Neuronal stem cell (in vitro differentiated cells): ENCODE data around the gene COL25A1.

ENCODE experiments used
- DNase-seq: peaks from one replicate; pipeline ENCODE4 v3.0.0-alpha.2; 2013; ENCODE audit warnings: low spot score
- H2AFZ ChIP-seq: one replicate; pipeline ENCODE4 v1.6.1; 2013; ENCODE audit warnings: mild to moderate bottlenecking, low read length, inconsistent platforms
- H2AK5ac ChIP-seq: 2 replicates; pipeline ENCODE4 v1.6.1; 2013; ENCODE audit warnings: low read depth, mild to moderate bottlenecking, inconsistent platforms, low read length, moderate library complexity, mixed read lengths
- H2BK120ac ChIP-seq: 2 replicates; pipeline ENCODE4 v1.6.1; 2013; ENCODE audit warnings: low read depth, mild to moderate bottlenecking, inconsistent platforms, low read length, moderate library complexity, mixed read lengths
- H2BK12ac ChIP-seq: one replicate; pipeline ENCODE4 v1.6.1; 2013; ENCODE audit warnings: low read length, inconsistent platforms
- H2BK15ac ChIP-seq: 2 replicates; pipeline ENCODE4 v1.6.1; 2013; ENCODE audit warnings: mild to moderate bottlenecking, low read length, inconsistent platforms, mixed read lengths
- H2BK5ac ChIP-seq: one replicate; pipeline ENCODE4 v1.6.1; 2013; ENCODE audit warnings: inconsistent platforms, mild to moderate bottlenecking, low read length, moderate library complexity
- H3K14ac ChIP-seq: one replicate; pipeline ENCODE4 v1.6.1; 2013; ENCODE audit warnings: low read length, inconsistent platforms
- H3K18ac ChIP-seq: 2 replicates; pipeline ENCODE4 v1.6.1; 2013; ENCODE audit warnings: low read length, inconsistent platforms
- H3K23ac ChIP-seq: 2 replicates; pipeline ENCODE4 v1.6.1; 2013; ENCODE audit warnings: low read depth, mild to moderate bottlenecking, mixed read lengths, low read length, inconsistent platforms; ENCODE audit not compliant: poor library complexity
- H3K27ac ChIP-seq: replicated peaks from 3 replicates; pipeline ENCODE4 v1.5.1; 2013; ENCODE audit warnings: low read length, inconsistent platforms
- H3K27me3 ChIP-seq, 3 experiments: 2 replicates each; pipeline ENCODE4 v1.6.1; 2013; ENCODE audit warnings: low read length in 3 of 3, mild to moderate bottlenecking in 2 of 3, inconsistent platforms in 1 of 3, low read depth in 1 of 3, mixed read lengths in 1 of 3, moderate library complexity in 1 of 3; ENCODE audit not compliant: control insufficient read depth in 3 of 3, insufficient read depth in 3 of 3
- H3K36me3 ChIP-seq, 2 donors: replicated peaks in 1 of 2; 2 replicates each; pipeline ENCODE4 v1.6.1; 2013; ENCODE audit warnings: low read length in 2 of 2; ENCODE audit not compliant: control insufficient read depth in 2 of 2, insufficient read depth in 2 of 2
- H3K4ac ChIP-seq: 2 replicates; pipeline ENCODE4 v1.6.1; 2013; ENCODE audit warnings: inconsistent platforms, mild to moderate bottlenecking, low read length, moderate library complexity
- H3K4me1 ChIP-seq, 2 donors: 1 replicate in 1 of 2; 2 replicates in 1 of 2; pipeline ENCODE4 v1.6.1; 2013; ENCODE audit warnings: low read length in 2 of 2, low read depth in 1 of 2; ENCODE audit not compliant: control insufficient read depth in 2 of 2, insufficient read depth in 1 of 2
- H3K4me2 ChIP-seq: one replicate; pipeline ENCODE4 v1.6.1; 2013; ENCODE audit warnings: mild to moderate bottlenecking, low read length, inconsistent platforms; ENCODE audit not compliant: insufficient read depth, poor library complexity, severe bottlenecking
- H3K4me3 ChIP-seq, 2 donors: 2 replicates each; pipeline ENCODE4 v1.5.1; 2013; ENCODE audit warnings: low read length in 2 of 2, mild to moderate bottlenecking in 2 of 2, inconsistent platforms in 1 of 2, moderate library complexity in 1 of 2
- H3K79me1 ChIP-seq: one replicate; pipeline ENCODE4 v1.6.1; 2013; ENCODE audit warnings: low read depth, mild to moderate bottlenecking, inconsistent platforms, low read length, moderate library complexity
- H3K9ac ChIP-seq: one replicate; pipeline ENCODE4 v1.6.1; 2013; ENCODE audit warnings: mild to moderate bottlenecking, low read depth, low read length, inconsistent platforms; ENCODE audit not compliant: poor library complexity
- H3K9me3 ChIP-seq, 2 donors: replicated peaks in 1 of 2; 2 replicates each; pipeline versions ENCODE3 to v1.6.1; 2013; ENCODE audit warnings: low read length in 2 of 2, mild to moderate bottlenecking in 2 of 2, inconsistent platforms in 1 of 2, low read depth in 1 of 2, mixed read lengths in 1 of 2, moderate library complexity in 1 of 2; ENCODE audit not compliant: control insufficient read depth in 2 of 2, insufficient read depth in 1 of 2
- H4K8ac ChIP-seq: one replicate; pipeline ENCODE4 v1.6.1; 2013; ENCODE audit warnings: low read depth, mild to moderate bottlenecking, inconsistent platforms, low read length, moderate library complexity
- H4K91ac ChIP-seq: one replicate; pipeline ENCODE4 v1.6.1; 2013; ENCODE audit warnings: low read length, low read depth, mild to moderate bottlenecking, inconsistent platforms; ENCODE audit not compliant: poor library complexity
- WGBS, 2 donors: extraction: QIAGEN DNeasy Blood & Tissue Kit; methylation state at CpG; one replicate each; pipeline ENCODE4 v1.1.7; 2013; ENCODE audit warnings: missing lambda C conversion rate in 2 of 2, mixed read lengths in 1 of 2; ENCODE audit not compliant: insufficient read length in 2 of 2, insufficient replicate concordance in 1 of 2; ENCODE audit errors: extremely low coverage in 2 of 2; 5-methylcytosine and 5-hydroxymethylcytosine counted together

The COL25A1 gene

GRCh38 chr4:108849611-108850168, 452.8 kb downstream of the COL25A1 start:
- no peak overlapping the region for H3K23ac ChIP-seq
- H3K36me3 ChIP-seq = no peaks in the 10 kb centered on the region
- H2AFZ ChIP-seq = peak overlapping the region; percentile 39
- no peak overlapping the region for H2AK5ac ChIP-seq
- H2BK5ac ChIP-seq = no peak overlapping the region
- H4K91ac ChIP-seq = no peak overlapping the region
- no peak overlapping the region for H3K4me3 ChIP-seq
- no peak overlapping the region for H2BK120ac ChIP-seq
- H3K9me3 ChIP-seq = no peaks in the 10 kb centered on the region
- H3K27ac ChIP-seq = no peak overlapping the region
- H3K14ac ChIP-seq = no peak overlapping the region
- no peak overlapping the region for H3K18ac ChIP-seq
- H3K79me1 ChIP-seq = no peaks in the 10 kb centered on the region
- no peak overlapping the region for H2BK12ac ChIP-seq
- no peak overlapping the region for H2BK15ac ChIP-seq
- H3K9ac ChIP-seq = no peak overlapping the region
- no CpG with 5 or more reads among the region's 3 CpGs for WGBS, 2 donors
- H3K4me2 ChIP-seq = no peak overlapping the region
- no peak overlapping the region for H3K4ac ChIP-seq
- H3K27me3 ChIP-seq = no peaks in the 10 kb centered on the region
- DNase-seq = no peak
- no peaks in the 10 kb centered on the region for H3K4me1 ChIP-seq
- H4K8ac ChIP-seq = no peak overlapping the region

DNA sequence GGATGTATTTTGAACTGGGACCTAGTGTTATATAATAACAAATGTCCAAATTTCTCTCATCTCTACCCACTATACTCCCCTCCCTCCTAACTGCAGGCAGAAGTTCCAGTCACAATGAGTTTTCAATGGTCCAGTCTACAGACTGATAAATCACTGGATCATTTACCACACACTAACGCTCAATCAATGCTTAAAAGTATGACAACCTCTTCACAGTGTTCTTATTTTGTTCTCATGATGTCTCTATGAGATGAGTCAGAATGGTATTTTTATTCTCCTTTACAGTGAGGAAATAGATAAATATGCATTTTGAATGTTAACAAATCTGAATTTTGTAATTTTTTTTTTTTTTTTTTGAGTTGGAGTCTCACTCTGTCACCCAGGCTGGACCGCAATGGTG, 455.9 kb downstream of the COL25A1 start:
- H3K4me2 ChIP-seq = no peak overlapping the region
- WGBS, 2 donors = no CpG with 5 or more reads among the region's 2 CpGs
- no peak overlapping the region for H3K9ac ChIP-seq
- no peak overlapping the region for H2BK12ac ChIP-seq
- H3K79me1 ChIP-seq = no peaks in the 10 kb centered on the region
- H3K18ac ChIP-seq = no peak overlapping the region
- no peak overlapping the region for H2BK5ac ChIP-seq
- no peak overlapping the region for H3K27ac ChIP-seq
- no peaks in the 10 kb centered on the region for H3K9me3 ChIP-seq
- no peak overlapping the region for H2AK5ac ChIP-seq
- H4K91ac ChIP-seq = no peak overlapping the region
- no peaks in the 10 kb centered on the region for H3K27me3 ChIP-seq
- no peak overlapping the region for H4K8ac ChIP-seq
- no peak overlapping the region for H2BK120ac ChIP-seq
- H3K4me3 ChIP-seq = no peak overlapping the region
- no peak overlapping the region for H2AFZ ChIP-seq
- H3K4ac ChIP-seq = no peak overlapping the region
- no peaks in the 10 kb centered on the region for H3K4me1 ChIP-seq
- H2BK15ac ChIP-seq = no peak overlapping the region
- H3K23ac ChIP-seq = no peak overlapping the region
- no peak for DNase-seq
- no peak overlapping the region for H3K14ac ChIP-seq
- H3K36me3 ChIP-seq = no peaks in the 10 kb centered on the region

- no peak overlapping the region for H3K27ac ChIP-seq
- no peak overlapping the region for H3K4me3 ChIP-seq
- H4K91ac ChIP-seq = no peak overlapping the region
- H2AFZ ChIP-seq = no peak overlapping the region
- H2BK120ac ChIP-seq = no peak overlapping the region
- DNase-seq = no peak
- H2BK5ac ChIP-seq = no peak overlapping the region
- H2AK5ac ChIP-seq = no peak overlapping the region
- no peak overlapping the region for H4K8ac ChIP-seq
- H3K4me2 ChIP-seq = no peak overlapping the region
- no peak overlapping the region for H3K14ac ChIP-seq
- H3K27me3 ChIP-seq = no peaks in the 10 kb centered on the region
- H3K9me3 ChIP-seq = no peaks in the 10 kb centered on the region
- no peaks in the 10 kb centered on the region for H3K4me1 ChIP-seq
- H3K18ac ChIP-seq = no peak overlapping the region
- H2BK15ac ChIP-seq = no peak overlapping the region
- no peak overlapping the region for H3K23ac ChIP-seq
- H3K36me3 ChIP-seq = no peaks in the 10 kb centered on the region
- no peaks in the 10 kb centered on the region for H3K79me1 ChIP-seq
- H3K4ac ChIP-seq = no peak overlapping the region
- no peak overlapping the region for H2BK12ac ChIP-seq
- H3K9ac ChIP-seq = no peak overlapping the region
These were observed 462.0 kb downstream of the COL25A1 start for GRCh38 chr4:108840426-108840975.

- Histone ChIP-seq H3K79me1 (no peaks in the 10 kb centered on the region), H3K4me1 (no peaks in the 10 kb centered on the region), H2BK5ac (no peak overlapping the region), H4K8ac (no peak overlapping the region), H3K27me3 (peaks cover 0 to under 1% (median 0%) of the 10 kb centered on the region in 3 experiments), H2AFZ (no peak overlapping the region), H4K91ac (no peak overlapping the region), H3K23ac (no peak overlapping the region), H3K4ac (no peak overlapping the region), H2BK120ac (no peak overlapping the region), H2BK15ac (no peak overlapping the region), H2BK12ac (no peak overlapping the region), H3K36me3 (no peaks in the 10 kb centered on the region), H3K18ac (no peak overlapping the region), H3K27ac (no peak overlapping the region), H2AK5ac (no peak overlapping the region), H3K4me2 (no peak overlapping the region), H3K9me3 (no peaks in the 10 kb centered on the region), H3K14ac (no peak overlapping the region), H3K9ac (no peak overlapping the region), H3K4me3 (no peak overlapping the region)
- DNase-seq = no peak
- WGBS, 2 donors = no CpG with 5 or more reads among the region's 3 CpGs
These were observed 463.1 kb downstream of the COL25A1 start for GRCh38 chr4:108839333-108839732.
